Stimulated activated CD8-positive, alpha-beta memory T cell treated with anti-CD3 and anti-CD28 coated beads, Interleukin-7, amount 100 ng/mL, for 24 hours (primary cell): Measurements from ENCODE around the gene DPYD.

Experiments
- DNase-seq: peaks from one replicate; pipeline ENCODE4 v3.0.0-alpha.2; 2020; ENCODE audit warnings: low read depth

Gene DPYD

DNA sequence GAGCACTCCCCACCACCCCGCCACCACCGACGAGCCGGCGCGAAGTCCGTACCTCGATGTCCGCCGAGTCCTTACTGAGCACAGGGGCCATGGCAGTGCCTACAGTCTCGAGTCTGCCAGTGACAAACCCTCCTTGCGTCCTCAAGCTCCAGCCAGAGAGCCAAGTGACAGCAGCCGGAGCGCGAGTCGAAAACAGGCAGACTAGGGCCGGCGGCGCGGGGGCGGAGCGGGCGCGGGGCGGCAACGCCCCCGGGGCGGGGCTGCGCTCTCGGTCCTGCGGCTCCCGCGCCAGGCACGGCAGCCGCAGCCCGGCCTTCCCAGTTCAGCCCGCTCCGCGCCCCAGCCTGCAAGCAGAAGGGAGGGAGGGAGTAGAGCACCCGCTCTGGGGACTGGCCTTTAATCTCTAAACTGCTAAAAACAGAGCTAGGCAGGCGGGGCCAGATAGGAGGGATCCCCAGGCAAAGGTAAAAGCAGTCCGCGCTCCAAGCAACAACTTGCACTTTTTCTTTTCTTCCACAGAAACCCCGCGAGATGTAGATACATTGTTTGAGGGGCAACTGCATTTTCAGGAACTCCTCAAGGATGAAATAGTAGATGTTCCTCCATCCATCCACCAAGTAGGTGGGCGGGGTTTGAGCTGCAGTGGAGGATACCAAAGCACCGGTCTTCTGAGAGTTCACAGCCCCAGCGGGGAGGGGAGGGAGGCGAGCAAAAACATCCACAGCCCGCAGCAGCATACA is at the start of gene DPYD:
Gene DPYD (minus strand): TSS at position 203 of the 740 bp plus-strand sequence. CDS start 112 bp downstream, at position 91.
- DNase-seq = peak; percentile 55

DNA sequence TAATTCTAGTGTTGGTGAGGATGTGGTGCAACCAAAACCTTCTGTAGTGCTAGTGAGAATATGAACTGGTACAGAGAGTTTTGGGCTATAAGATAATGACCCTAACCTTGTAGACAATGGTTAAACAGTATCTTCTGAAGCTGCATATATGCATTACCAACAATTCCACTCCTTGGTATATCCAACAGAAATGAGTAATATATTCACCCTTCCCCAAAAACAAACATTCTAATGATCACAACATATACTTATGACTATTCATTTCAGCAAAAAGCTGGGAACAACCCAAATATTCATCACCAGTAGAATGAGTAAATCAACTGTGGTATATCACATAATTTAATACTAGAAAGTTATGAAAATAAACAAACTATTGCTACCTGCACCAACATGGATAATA is 39.6 kb upstream of the DPYD start:
- DNase-seq = no peak

DNA sequence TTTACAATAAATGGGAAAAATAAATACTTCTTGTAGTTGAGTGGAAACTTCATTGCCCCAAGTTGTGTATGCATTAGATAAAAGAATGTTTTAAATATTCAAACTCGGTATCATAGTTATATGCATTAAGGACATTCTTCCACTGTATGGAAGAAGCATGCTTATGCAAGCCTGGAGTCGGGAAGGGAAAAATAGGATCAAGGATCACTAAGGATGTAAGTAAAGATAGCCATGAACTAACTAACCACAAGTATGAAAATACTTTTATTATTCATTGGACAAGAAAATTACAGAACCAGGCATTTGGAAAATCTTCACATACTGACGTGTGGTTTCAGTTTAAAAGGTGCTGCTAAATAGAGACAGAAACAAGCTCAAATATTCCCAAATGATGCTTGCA is 26.9 kb upstream of the DPYD start:
- no peak for DNase-seq

DNA sequence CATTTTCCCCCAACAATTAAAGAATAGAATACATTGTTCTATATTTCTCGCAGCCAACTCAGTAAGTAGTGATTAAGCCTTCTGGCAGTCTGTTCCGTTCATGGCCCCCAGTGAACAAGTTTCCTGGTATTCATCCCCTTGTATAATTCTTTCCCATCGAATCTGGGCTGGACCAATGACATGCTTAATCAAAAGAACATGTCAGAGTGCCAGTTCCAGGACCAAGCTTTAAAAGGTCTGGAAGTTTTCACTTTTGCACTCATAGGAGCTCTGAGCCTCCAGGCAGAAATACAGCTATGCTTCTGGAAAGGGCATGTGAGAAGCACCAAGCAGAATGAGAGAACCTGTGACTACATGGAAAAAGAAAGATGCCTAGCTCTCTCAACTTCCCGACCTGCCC is 22.5 kb upstream of the DPYD start:
- no peak for DNase-seq

DNA sequence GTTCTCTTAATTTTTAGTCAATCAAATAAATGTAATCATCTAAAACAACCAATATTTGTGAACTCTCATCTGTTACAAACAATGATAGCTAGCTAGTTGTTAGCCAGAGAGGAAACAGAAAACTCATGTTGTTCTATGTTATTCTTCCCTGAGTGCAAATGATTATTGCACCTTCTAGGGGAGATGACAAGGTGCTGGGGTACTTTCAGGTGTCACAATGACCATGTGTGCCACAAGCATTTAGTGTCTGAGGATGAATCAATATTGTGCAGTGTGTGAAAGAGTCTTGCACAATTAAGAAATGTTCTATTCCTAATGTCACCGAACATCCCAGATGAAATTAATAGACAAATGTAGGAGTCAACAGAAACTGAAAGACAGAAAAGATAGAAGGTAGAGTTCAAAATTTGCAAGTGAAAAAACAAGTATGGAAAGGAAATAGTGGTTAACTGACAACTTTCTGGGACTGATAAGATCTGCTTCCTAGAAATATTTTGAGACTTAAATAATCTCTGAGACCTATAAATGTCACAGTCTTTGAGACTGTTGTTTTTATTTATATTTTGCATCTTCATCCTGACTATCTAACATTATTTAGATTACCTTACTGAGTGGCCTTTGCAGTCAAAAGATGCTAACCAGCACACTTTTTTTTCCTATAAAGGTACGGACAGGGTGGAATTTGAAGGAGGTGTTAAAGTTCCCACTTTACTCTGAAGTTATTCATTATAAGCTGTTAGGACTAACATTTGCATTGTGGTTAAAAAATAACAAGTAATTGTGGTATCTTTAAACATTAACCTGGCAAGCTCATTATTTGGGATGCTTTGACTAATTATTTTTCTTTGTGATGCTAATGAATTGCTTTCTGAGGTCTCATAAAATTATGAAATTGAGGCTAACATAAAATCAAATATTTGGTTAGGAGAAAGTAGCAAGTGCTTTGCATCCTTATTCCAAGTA is 21.6 kb upstream of the DPYD start:
- no peak for DNase-seq

DNA sequence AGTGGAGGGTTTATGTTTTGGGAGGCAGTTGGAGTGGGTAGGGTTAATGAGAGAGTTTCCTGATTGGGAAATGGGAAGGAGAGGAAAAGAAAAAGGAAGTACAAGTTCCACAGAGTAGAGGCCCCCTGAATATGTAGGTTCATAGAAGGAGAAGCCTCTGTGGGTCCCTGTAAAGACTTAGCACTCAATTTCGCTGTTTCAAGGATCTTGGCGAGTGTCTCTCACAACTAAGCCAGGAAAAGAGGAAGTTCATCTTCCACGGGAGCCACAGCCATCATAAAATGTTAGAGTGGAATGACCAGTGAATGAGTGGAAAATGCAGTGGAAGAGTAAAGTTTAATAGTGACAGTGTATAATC is 17.4 kb upstream of the DPYD start:
- no peak for DNase-seq

DNA sequence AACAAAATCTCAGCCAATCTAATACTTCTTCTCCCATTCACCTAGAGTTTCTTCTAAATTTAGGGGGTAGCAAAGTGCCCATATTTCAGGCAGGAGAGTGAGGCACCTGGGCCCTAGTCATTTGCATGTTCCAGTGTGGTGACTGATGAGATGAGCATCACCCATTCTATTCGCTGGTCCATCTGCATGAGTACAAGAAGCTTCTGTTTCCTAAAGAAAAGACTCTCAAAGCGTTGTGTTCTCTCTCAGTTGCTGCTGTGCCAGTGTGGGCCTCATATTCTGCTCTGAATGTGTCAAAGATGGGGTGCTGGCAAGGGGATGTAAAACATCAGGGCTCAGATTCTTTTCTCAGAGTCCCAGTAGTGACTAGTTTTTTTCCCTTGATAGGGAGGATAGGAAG is 16.1 kb upstream of the DPYD start:
- DNase-seq = no peak

DNA sequence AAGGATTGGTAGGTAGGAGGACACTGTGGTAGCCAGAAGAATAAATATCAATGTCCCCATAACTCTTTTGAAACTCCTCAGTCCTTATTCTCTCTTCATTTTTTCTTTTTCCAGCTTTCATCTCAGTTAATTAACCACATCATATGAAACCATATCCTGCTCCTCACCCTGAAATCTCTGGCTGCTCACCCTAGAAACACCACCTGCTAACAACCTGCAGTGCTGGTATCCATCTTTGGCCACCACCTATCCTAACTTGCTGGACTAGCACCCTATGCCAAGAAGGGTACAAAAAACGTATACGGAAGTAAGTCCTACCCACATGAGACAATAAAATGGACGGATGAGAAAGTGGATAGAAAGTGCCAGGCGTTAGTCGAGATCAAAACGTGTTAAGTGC is 13.7 kb upstream of the DPYD start:
- DNase-seq = no peak

DNA sequence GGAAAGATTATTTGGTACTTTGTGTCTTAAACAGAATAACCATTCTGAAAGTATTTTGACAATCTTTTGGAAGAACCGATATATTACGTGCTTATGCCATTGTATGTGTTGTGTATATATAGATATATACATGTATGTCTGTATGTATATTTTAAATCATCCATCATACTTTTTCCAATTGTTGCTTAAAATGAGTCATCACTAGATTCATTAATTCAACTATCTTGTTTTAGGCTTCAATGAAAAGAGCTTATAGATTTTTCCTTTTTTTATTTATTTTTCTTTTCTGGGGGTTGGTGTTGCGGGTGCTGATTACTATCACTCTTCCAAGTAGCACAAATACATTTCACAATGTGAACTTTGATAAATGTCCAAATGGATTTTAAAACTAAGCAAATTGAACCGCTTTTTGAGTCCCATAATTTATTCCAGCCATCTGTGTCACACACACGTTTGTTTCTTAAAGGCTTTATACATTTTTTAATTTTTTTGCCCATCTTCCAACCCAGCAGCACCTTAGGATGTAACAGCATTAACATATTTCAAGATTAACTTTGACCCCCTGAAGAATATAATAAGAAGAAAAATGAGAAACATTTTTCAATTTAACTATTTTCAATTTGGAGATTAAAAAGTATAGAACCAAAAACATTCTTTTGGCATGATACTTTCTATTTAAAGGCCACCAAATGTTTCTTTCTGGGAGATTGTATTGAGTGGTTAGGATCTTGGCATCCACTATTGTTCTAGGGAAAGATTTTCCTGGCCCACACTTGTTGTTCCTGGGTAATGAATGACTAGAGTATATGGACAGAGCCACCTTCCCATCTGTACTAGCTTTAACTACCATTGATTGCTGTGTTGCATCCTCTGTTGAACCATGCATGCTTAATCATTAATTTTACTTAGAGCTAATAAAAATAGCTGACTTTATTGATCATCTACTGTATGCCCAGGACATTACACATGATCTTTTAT is 9.3 kb upstream of the DPYD start:
- no peak for DNase-seq

DNA sequence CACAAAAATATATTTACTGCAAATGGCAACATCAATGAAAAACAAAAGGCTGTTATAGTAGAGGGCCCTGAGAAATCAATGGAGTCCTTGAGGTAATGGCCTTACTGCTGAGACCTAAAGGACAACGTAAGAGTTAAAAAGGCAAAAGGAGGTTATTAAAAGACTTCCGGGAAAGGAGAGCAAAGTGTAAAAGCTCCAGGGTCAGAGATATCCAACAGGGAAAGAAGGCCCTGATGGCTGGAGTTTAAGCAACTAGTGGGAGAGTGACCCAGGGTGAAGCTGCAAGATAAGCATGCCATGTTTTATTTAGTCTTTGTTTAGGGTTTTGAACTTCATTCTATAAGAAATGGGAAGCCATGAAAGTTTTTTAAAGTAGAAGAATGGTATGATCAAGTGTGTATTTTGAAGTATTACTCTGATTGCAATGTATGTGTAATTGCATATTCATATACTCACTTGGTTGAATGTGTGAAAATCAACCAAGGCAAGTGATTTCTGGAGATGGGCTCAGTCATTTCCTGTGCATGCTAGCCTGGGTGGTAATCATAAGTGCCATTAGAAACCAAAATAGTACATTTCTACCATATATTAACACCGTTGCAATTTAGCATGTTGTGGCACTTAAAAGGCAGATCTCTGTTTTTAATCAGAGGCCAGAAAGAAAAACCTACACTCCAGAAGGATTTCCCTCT is 5.3 kb upstream of the DPYD start:
- no peak for DNase-seq

DNA sequence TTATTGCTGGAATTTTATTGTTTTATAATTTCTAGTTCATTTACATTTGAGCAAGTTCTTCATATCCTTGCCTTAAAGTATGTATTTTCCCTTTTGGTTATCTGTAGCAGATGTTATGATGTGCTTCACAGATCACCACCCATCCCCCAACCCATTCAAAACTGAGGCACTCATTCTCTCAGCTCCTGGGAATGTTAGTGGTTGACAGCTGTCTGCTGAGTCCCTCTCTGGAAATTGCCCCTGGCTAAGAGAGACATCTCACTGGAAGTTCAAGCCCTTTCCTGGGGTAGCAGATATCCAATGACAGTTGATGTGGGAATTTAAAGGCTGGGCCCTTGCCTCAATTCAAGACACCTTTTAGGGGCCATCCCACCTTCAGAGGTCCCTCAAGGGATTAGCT is 4.3 kb upstream of the DPYD start:
- no peak for DNase-seq

DNA sequence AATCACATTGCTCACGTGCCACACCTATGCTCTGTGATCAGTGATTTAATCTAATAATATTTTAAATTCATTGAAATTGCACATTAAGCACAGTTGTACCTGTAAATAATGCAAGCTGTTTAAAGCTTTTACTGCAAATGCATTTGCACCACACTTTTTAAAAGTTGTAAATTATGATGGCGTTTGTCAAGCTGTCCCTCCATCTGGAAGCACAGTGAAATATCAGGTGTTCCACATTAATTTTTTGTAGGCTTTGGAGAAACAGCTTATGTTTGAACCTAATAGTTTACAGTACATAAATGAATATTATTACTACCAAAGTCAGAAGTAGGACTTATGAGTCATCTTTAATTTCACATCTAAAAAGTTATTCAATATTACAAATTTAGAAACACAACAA is 3.0 kb upstream of the DPYD start:
- DNase-seq = no peak

DNA sequence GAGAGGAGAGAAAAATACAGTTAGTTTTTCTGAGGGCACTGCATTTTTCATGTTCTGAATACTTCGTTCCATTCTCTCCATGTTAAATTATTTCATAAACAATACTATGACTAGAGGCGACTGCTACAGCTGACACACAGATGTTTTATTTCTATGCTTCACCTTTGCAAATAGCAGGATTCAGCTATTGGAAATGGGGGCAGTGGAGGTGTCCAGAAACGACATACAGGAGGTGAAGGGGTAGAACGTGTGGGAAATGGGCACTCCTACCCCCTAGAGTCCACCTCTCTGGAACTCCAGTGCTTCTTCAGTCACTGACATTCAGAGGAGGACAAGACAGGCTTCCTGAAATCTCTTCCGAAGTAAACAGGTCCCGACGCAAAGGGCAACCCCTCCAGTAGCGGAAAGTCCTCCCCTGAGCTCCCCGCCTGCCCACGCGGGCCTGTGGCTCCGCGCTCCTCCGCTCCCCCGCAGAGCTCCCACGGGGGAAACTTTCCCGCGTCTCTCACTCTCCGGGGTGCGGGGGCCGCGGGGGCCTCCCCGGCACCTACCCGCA is 480 bp downstream of the DPYD start:
- no peak for DNase-seq

DNA sequence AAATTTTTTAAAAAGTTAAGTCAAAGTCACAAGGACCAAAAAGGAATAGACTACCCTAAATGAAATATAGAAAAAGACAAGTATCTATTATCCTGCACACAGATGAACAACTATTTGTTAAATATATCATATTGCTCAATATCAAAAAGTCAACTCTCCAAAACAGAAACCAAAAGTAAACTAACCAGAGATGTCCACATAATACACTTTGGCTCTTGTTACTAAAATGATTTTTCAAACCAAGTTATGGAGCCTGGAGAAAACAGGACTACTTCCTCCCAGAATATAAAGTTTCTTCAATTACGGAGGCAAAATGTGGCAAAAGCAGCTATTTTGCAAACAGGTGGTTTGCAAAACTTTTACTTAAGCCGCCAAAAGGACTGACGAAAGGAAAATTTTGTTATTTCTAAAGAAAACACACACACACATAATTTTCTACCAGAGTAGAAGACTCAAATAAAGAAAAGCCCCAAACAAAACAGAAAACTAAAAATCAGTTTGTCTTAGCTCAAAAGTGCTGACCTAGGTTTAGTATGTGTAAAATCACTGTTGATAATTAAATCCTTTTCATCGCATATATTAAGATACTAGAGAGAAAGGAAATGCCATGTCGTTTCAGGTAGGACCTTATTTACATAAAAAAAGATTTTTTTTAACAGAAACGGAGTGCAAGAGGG is 1.1 kb downstream of the DPYD start:
- DNase-seq = no peak

DNA sequence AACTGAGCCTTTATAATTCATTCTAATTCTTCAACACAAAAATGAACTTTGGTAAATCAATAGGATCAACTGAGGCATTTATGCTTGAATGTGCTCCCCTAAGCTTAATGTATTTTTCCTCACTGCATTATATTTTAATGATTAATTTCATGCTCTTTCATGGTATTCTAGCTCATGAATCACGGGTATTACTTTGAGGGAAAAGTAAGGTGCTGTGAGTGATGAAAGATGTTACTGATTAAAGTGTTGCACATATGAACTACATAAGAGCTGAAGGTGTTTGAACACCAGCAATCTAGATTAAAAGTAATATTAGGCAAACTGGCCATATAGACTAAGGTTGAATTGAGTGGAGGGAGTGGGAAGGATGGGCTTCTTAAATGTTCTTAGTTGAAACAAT is 1.9 kb downstream of the DPYD start:
- DNase-seq = no peak

DNA sequence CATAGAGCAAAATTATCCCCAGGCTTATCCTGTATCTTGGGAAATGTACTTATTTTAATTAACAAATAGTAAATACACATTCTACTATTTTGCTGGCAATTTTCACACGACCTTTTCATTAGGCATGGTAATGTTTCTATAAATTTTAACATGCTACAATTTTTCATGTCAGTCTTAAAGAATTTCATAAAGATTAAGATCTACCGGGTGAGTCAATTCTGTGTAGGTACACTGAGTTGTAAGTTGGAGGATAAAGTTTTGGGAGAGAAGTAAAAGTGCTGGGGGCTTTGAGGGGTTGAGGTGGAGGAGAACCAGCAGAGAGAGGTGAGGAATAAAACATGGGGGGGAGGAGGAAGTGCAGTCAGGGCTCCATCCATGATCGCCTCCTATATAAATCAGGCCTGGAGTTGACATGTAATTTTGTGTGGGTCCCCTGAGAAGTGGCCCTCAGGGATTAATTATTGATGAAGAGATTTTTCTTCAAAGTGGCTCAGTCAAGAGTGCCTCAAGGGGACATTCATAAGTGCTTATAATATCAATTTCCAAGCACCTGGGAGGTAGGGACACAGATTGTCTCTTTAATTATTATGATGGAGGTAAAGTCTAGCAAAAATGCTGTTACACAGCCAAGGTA is 7.2 kb downstream of the DPYD start:
- DNase-seq = no peak

DNA sequence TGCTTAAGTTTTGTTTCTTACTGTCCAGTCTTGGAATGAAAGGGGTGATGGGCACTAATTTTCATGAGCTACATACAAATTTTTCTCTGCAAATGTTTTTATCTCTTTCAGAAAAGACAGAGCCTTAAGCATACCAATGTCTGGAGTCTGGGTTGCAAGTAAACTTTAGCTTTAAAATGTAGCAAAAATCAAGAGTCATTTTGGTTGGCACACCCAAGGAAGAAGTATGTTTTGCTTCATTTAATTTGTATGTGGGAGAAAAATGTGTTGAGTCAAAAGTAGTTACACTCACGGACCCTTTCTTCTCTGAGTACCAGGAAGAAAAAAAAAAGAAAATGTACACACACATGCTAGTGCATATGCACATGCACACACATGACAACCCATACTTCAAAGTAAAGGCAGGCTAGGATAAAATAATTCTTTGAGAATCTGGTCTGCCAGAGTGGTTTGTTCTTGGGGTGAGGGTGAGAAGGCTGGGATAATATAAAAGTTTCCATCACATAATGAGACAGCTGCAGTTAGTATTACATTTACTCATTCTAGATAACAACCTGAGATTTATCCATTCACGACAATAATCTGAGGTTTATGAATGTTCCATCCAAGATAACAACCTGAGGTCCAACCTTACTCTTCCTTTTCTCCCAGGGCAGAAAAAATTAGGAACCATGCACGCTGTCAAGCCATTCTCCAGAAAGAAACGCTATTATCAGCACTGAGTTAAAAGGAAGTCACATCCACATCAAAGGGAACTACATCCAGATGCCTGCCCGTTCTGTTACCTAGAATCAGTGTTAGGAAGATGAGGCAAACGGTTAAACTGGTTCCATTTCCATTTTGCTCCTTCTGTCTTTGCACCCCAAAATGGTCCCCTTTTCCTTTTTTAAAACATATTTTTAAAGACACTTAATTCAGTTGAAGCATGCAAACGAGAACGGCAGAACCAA is 9.3 kb downstream of the DPYD start:
- no peak for DNase-seq

DNA sequence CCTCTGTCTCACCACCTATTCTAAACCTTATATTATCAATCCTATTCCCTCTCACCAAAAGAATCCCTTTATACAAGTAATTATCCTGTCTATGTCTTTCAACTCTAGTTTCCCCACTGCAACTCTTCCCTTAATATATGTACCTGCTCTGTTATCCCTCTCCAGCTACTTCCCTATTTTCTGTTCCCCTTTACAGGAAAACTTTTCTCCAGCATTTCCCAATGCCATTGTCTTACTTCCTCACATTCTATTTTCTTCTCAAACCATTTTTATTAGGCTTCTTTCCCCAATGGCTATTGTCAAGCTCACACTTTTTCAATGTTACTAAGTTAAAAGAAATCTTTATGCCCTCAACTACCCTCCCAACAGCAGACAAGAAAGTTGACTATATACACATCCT is 11.6 kb downstream of the DPYD start:
- DNase-seq = no peak

DNA sequence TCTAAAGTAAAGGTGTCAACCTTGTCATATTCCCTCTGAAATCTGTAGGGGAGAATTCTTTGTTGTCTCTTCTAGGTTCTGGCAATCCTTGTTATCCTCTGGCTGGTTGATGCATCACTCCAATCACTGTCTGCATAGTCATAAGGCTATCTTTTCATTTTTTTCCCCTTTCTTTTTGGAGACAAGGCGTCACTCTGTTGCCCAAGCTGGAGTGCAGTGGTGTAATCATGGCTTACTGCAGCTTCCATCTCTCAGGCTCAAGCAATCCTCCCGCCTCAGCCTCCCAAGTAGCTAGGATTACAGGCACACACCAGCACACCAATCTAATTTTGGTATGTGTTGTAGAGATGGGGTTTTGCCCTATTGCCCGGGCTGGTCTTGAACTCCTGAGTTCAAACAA is 12.9 kb downstream of the DPYD start:
- no peak for DNase-seq
